WTC11 (cell line): Measurements from ENCODE around the gene KRABD2.

Source experiments
- ATAC-seq: fragments of 200-7000 bp; cut with Tn5 transposase; 2 replicates; pipeline ENCODE4 v1.10.0; 2021; ENCODE audit warnings: mild to moderate bottlenecking, moderate library complexity
- CTCF ChIA-PET: fragments of 300-600 bp; sonication (Branson Sonifier 250); formaldehyde crosslinking; loops from one replicate; lab custom pipeline; 2021; ENCODE audit warnings: antibody characterized with exemption; lab: Charles Lee
- POLR2A ChIA-PET: fragments of 350-600 bp; sonication (Branson Sonifier 250); formaldehyde crosslinking; loops from one replicate; lab custom pipeline; 2021; ENCODE audit warnings: antibody characterized with exemption; lab: Charles Lee
- DNase-seq: peaks from one replicate; pipeline ENCODE4 v3.0.0; 2021; ENCODE audit warnings: low spot score
- H3K27ac Mint-ChIP-seq: 2 replicates; pipeline ENCODE4 v1.8.0; 2021; ENCODE audit warnings: mixed read lengths
- H3K27me3 Mint-ChIP-seq: 2 replicates; pipeline ENCODE4 v1.8.0; 2021; ENCODE audit warnings: low read depth, mild to moderate bottlenecking, moderate library complexity, mixed read lengths
- H3K36me3 Mint-ChIP-seq: 2 replicates; pipeline ENCODE4 v1.8.0; 2021; ENCODE audit warnings: mixed read lengths
- H3K4me1 Mint-ChIP-seq: 2 replicates; pipeline ENCODE4 v1.8.0; 2022; ENCODE audit warnings: mixed read lengths
- H3K4me3 Mint-ChIP-seq: 2 replicates; pipeline ENCODE4 v1.8.0; 2021; ENCODE audit warnings: mild to moderate bottlenecking, moderate library complexity, mixed read lengths
- H3K9me3 Mint-ChIP-seq: 2 replicates; pipeline ENCODE4 v1.8.0; 2021; ENCODE audit warnings: mixed read lengths
- CREM ChIP-seq: sonication (generic); formaldehyde crosslinking; IDR thresholded peaks from 2 replicates; pipeline ENCODE4 v1.8.1; 2022; ENCODE audit warnings: mild to moderate bottlenecking, missing genetic modification reagents, moderate library complexity
- FOXJ3 ChIP-seq: sonication (generic); formaldehyde crosslinking; IDR thresholded peaks from 2 replicates; pipeline ENCODE4 v1.9.0; 2021; ENCODE audit warnings: missing genetic modification reagents, mild to moderate bottlenecking, borderline replicate concordance
- FOXP1 ChIP-seq: sonication (generic); formaldehyde crosslinking; IDR thresholded peaks from 2 replicates; pipeline ENCODE4 v1.8.0; 2022; ENCODE audit warnings: missing genetic modification reagents, mild to moderate bottlenecking, moderate library complexity, borderline replicate concordance
- GABPB1 ChIP-seq: sonication (generic); formaldehyde crosslinking; IDR thresholded peaks from 2 replicates; pipeline ENCODE4 v1.8.1; 2023; ENCODE audit warnings: mild to moderate bottlenecking, missing genetic modification reagents
- NFYB ChIP-seq: sonication (generic); formaldehyde crosslinking; conservative IDR thresholded peaks from 2 replicates; pipeline ENCODE4 v1.8.0; 2022; ENCODE audit warnings: low read depth, missing genetic modification reagents
- OVOL2 ChIP-seq: fragments of 250-450 bp; sonication (Bioruptor Pico); IDR thresholded peaks from 2 replicates; pipeline ENCODE4 v1.9.0; 2021; ENCODE audit warnings: mild to moderate bottlenecking, borderline replicate concordance
- TP53 ChIP-seq: sonication (generic); formaldehyde crosslinking; IDR thresholded peaks from 2 replicates; pipeline ENCODE4 v1.8.1; 2023; ENCODE audit warnings: mild to moderate bottlenecking, missing genetic modification reagents
- ZBTB21 ChIP-seq: sonication (generic); formaldehyde crosslinking; IDR thresholded peaks from 2 replicates; pipeline ENCODE4 v1.8.1; 2023; ENCODE audit warnings: mild to moderate bottlenecking, missing genetic modification reagents, borderline replicate concordance
- ZNF396 ChIP-seq: fragments of 250-450 bp; sonication (Bioruptor Pico); IDR thresholded peaks from 2 replicates; pipeline ENCODE4 v1.8.0; 2021; ENCODE audit warnings: mild to moderate bottlenecking, moderate library complexity, borderline replicate concordance
- ZNF671 ChIP-seq: fragments of 250-450 bp; sonication (Bioruptor Pico); IDR thresholded peaks from 2 replicates; pipeline ENCODE4 v1.8.0; 2021; ENCODE audit warnings: mild to moderate bottlenecking
- TF ChIP-seq, protein P1 (sequence below): sonication (generic); formaldehyde crosslinking; IDR thresholded peaks from 2 replicates; pipeline ENCODE4 v1.8.0; 2022; ENCODE audit warnings: mild to moderate bottlenecking, missing genetic modification reagents
- TF ChIP-seq, protein P2 (sequence below): sonication (generic); formaldehyde crosslinking; IDR thresholded peaks from 2 replicates; pipeline ENCODE4 v1.8.1; 2023; ENCODE audit warnings: mild to moderate bottlenecking, missing genetic modification reagents
- TF ChIP-seq, protein P3 (sequence below): sonication (generic); formaldehyde crosslinking; IDR thresholded peaks from 2 replicates; pipeline ENCODE4 v1.8.0; 2023; ENCODE audit warnings: missing genetic modification reagents, mild to moderate bottlenecking, borderline replicate concordance
- TF ChIP-seq, protein P4 (sequence below): sonication (generic); formaldehyde crosslinking; conservative IDR thresholded peaks from 2 replicates; pipeline ENCODE4 v1.8.1; 2023; ENCODE audit warnings: mild to moderate bottlenecking, low read depth, missing genetic modification reagents, moderate library complexity

Gene KRABD2

DNA sequence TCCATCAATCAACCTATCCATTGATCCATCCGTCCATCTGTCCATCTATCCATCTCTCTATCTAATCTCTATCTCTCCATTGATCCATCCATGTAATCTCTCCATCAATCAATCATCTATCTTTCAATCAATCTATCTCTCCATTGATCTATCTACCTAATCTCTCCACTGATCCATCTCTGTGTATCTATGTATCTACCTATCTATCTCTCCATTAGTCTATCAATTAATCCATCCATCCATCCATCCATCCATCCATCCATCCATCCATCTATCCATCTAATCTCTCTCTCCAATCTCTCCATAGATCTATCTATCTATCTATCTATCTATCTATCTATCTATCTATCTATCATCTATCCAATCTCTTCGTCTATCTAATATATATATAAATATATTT, 24.6 kb upstream of the KRABD2 start:
- ATAC-seq, result no peak
- Mint-ChIP-seq H3K36me3 (no peaks in the 10 kb centered on the region), H3K4me1 (no peaks in the 10 kb centered on the region), H3K9me3 (no peaks in the 10 kb centered on the region), H3K27me3 (peaks cover 7% of the 10 kb centered on the region), H3K27ac (no peak overlapping the region), H3K4me3 (no peak overlapping the region)
- POLR2A ChIA-PET, result no interaction called here
- no peak for DNase-seq
- TF ChIP-seq ZBTB21 (CRISPR knock-in tag) (no peak), FOXJ3 (CRISPR knock-in tag) (no peak), ZNF396 (CRISPR knock-in tag) (no peak), TP53 (CRISPR knock-in tag) (no peak), NFYB (CRISPR knock-in tag) (no peak)
- CTCF ChIA-PET, result interaction anchor here (1.1 kb wide), 1 partner anchor 7 kb away, joined by 3 read pairs; no protein-coding TSS in a partner anchor

DNA sequence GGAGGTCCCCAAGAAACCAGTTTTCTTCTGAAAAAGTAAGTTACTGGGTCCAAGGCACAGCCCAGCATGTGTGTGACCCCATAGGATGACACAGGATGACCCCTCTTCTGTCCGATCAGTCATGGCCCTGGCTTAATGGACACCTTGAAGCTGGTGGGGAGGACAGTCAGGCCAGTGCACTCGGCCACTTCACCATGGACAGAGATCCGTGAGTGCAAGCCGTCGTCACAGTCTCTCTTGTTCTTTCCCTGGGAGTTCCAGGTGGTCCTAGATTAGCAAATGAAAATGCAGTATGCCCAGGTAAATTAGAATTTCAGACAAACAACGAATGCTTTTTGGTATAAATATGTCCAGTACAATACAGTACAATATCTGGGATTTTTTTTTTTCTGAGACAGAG, 22.5 kb upstream of the KRABD2 start:
- ChIA-PET CTCF (interaction anchor here (0.9 kb wide), 1 partner anchor 11 kb away, joined by 4 read pairs; no protein-coding TSS in a partner anchor), POLR2A (no interaction called here)
- TF ChIP-seq ZNF671 (CRISPR knock-in tag), result no peak
- no peak for TF ChIP-seq FOXP1
- TF ChIP-seq OVOL2 (CRISPR knock-in tag), result no peak
- TF ChIP-seq, protein P1, sequence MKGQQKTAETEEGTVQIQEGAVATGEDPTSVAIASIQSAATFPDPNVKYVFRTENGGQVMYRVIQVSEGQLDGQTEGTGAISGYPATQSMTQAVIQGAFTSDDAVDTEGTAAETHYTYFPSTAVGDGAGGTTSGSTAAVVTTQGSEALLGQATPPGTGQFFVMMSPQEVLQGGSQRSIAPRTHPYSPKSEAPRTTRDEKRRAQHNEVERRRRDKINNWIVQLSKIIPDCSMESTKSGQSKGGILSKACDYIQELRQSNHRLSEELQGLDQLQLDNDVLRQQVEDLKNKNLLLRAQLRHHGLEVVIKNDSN (CRISPR knock-in tag), result no peak
- TF ChIP-seq, protein P2, sequence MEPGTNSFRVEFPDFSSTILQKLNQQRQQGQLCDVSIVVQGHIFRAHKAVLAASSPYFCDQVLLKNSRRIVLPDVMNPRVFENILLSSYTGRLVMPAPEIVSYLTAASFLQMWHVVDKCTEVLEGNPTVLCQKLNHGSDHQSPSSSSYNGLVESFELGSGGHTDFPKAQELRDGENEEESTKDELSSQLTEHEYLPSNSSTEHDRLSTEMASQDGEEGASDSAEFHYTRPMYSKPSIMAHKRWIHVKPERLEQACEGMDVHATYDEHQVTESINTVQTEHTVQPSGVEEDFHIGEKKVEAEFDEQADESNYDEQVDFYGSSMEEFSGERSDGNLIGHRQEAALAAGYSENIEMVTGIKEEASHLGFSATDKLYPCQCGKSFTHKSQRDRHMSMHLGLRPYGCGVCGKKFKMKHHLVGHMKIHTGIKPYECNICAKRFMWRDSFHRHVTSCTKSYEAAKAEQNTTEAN (CRISPR knock-in tag), result no peak
- TF ChIP-seq, protein P3, sequence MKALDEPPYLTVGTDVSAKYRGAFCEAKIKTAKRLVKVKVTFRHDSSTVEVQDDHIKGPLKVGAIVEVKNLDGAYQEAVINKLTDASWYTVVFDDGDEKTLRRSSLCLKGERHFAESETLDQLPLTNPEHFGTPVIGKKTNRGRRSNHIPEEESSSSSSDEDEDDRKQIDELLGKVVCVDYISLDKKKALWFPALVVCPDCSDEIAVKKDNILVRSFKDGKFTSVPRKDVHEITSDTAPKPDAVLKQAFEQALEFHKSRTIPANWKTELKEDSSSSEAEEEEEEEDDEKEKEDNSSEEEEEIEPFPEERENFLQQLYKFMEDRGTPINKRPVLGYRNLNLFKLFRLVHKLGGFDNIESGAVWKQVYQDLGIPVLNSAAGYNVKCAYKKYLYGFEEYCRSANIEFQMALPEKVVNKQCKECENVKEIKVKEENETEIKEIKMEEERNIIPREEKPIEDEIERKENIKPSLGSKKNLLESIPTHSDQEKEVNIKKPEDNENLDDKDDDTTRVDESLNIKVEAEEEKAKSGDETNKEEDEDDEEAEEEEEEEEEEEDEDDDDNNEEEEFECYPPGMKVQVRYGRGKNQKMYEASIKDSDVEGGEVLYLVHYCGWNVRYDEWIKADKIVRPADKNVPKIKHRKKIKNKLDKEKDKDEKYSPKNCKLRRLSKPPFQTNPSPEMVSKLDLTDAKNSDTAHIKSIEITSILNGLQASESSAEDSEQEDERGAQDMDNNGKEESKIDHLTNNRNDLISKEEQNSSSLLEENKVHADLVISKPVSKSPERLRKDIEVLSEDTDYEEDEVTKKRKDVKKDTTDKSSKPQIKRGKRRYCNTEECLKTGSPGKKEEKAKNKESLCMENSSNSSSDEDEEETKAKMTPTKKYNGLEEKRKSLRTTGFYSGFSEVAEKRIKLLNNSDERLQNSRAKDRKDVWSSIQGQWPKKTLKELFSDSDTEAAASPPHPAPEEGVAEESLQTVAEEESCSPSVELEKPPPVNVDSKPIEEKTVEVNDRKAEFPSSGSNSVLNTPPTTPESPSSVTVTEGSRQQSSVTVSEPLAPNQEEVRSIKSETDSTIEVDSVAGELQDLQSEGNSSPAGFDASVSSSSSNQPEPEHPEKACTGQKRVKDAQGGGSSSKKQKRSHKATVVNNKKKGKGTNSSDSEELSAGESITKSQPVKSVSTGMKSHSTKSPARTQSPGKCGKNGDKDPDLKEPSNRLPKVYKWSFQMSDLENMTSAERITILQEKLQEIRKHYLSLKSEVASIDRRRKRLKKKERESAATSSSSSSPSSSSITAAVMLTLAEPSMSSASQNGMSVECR (CRISPR knock-in tag), result no peak
- no peak for TF ChIP-seq CREM (CRISPR knock-in tag)
- TF ChIP-seq, protein P4, sequence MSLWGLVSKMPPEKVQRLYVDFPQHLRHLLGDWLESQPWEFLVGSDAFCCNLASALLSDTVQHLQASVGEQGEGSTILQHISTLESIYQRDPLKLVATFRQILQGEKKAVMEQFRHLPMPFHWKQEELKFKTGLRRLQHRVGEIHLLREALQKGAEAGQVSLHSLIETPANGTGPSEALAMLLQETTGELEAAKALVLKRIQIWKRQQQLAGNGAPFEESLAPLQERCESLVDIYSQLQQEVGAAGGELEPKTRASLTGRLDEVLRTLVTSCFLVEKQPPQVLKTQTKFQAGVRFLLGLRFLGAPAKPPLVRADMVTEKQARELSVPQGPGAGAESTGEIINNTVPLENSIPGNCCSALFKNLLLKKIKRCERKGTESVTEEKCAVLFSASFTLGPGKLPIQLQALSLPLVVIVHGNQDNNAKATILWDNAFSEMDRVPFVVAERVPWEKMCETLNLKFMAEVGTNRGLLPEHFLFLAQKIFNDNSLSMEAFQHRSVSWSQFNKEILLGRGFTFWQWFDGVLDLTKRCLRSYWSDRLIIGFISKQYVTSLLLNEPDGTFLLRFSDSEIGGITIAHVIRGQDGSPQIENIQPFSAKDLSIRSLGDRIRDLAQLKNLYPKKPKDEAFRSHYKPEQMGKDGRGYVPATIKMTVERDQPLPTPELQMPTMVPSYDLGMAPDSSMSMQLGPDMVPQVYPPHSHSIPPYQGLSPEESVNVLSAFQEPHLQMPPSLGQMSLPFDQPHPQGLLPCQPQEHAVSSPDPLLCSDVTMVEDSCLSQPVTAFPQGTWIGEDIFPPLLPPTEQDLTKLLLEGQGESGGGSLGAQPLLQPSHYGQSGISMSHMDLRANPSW (CRISPR knock-in tag), result no peak
- TF ChIP-seq GABPB1, result no peak
- Mint-ChIP-seq H3K36me3 (no peaks in the 10 kb centered on the region), H3K9me3 (no peaks in the 10 kb centered on the region), H3K4me3 (no peak overlapping the region), H3K4me1 (no peaks in the 10 kb centered on the region; the same call in 1 of the 2 replicates), H3K27ac (no peak overlapping the region), H3K27me3 (peaks cover 17% of the 10 kb centered on the region)
- ATAC-seq, result no peak
- no peak for DNase-seq
